ENCODE results near the gene PPP2R2B.

PPP2R2B gene

DNA sequence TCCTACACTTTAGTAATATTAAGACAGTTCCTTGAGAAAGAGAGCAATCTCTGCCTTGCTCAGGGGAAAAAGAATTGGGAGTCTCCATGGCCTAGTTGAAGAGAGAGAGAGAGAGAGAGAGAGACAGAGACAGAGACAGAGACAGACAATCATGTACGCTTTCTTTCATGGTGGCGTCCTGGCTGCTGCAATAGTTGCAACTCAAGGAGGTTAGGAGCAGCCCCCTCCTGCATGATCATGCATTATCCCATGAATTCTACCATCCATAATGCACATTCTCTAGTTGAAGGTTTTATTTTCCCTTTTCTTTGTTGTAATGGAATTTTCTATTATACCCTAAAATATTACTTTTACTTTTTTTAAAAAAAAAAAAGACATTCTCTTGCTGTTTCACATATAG, 50.7 kb downstream of the PPP2R2B start:
- DNase-seq (ENCODE audit: low read depth): no peak

DNA sequence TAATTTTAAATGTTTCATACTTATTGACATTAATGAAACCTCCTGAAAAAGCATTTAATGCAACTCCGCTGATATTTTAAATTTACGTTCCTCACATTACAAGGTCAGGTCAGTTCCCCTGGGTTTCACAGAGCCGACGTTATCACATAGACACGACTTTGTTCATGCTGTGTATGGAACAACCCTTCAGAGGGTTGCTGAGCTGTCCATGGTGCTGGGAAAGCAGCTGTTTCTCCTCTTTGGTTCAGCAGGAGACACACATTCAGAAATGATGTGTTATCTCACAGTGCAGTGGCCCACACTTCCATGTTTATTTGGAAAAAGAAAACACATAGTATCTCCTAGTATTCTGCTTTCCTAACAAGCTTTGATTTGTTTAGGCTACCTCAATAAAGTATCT, 53.5 kb downstream of the PPP2R2B start:
- no peak for DNase-seq (ENCODE audit: low read depth)

DNA sequence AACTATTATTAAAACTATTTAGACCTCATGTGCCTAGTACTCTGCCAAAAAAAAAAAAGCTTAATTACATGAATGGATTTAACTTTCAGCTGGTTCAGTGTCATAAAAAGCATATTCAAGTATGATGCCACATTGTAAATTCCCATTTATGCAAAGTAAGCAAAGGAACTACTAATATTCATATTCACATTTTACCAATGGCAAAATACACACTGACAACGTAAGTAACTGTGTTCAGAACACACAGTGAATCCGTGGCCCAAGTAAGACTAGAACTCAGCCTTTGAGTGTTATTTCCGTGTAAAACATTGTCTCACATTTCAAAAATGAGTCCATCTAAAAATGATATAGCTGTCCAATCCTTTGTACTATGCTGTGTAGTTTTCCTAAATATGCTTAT, 56.8 kb downstream of the PPP2R2B start:
- no peak for DNase-seq (ENCODE audit: low read depth)

DNA sequence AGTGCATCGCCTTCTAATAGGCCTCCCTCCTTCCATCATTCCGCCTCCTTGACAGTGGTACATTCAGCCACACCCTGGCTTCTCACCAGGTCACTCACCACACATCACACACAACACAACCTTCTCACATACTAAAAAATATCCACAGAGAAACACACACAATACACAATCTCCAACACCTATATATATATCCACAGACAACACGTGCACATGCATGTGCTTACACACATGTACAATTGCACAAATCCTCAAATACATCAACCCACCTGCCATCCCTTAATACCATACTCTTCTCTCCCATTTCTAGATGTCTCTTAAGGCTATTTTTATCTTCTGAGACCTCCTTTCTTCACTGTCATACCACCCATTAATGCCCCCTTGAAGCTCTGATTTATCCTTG, 57.6 kb downstream of the PPP2R2B start:
- no peak for DNase-seq (ENCODE audit: low read depth)

DNA sequence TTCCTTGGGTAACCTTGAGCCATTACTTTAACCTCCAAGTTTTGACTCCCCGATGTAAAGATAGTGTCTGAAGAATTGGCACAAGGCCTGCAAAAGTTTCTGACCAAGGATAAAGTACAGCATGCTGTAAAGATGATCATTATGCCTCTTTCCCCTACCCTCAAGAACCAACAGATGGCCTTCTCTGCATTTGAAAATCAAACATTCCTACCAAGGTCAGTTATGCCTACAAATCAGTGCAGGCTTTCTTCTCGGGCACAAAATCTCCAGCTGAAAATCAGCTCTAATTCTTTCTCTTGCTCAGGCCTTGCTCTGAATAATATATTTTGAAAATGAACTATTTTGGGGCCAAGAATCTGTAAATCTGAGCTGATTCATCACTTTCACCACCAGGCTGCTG, 59.7 kb downstream of the PPP2R2B start:
- no peak for DNase-seq (ENCODE audit: low read depth)

DNA sequence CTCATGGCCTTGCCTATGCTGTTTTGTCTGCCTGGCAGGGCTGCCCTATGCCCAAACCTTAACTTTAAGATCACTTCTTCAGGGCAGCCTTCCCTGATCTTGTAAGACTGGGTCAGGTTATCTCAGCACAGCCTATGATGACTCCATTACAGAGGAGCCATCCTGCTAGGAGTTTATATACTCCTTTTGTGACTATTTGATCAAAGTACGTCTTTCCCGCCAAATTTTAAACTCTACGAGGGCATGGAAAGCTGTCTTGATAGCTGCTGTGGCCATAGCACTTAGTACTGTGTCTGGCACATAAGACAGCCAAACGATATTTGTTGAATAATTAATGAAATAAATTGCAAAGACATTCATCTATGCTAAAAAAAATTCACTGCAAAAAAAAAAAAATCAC, 60.6 kb downstream of the PPP2R2B start:
- no peak for DNase-seq (ENCODE audit: low read depth)

DNA sequence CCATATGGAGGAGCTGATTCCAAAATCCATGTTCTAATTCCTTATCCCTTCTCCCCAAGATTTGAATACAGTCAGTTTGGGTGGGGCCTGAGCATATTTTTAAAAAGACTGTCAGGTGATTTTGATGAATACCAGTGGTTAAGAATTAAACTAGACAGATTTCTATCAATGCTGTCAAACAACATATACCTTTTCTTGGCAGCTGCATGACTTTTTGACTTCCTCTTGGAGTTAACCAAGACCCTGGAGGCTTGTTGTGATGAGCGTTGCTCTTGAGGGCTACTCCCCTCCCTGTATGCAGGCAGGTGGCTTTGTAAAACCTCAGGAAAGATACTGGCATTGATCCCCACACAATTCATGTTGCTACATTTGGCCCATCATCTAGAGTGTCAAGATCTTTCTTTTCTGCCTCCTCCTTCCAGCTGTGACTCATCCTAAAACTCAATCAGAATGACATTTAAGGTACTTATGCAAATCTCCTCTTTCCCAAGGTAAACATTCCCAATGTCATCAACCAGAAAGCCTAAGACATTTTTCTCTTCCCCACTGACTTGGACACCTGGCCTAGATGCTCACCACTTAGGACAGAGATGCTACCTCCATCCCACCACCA, 61.7 kb downstream of the PPP2R2B start:
- DNase-seq (ENCODE audit: low read depth): no peak

DNA sequence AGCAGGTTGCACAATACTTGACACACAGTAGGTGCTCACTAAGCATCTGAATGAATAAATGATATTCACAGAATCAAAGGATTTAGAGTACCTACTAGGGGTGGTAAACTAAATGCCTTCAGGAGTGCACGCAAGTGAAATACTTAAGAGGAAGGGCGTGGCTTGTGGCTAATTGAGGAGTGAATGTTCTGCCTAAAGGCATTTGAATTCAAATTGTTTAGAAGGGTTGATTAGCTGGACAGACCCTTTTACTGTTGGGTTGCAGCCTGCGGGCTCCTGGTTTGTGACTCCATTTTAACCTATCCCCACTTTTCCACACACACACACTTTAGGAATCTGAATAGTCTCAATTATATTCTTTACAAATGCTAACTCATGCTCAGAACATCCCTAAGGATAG, 63.1 kb downstream of the PPP2R2B start:
- no peak for DNase-seq (ENCODE audit: low read depth)

DNA sequence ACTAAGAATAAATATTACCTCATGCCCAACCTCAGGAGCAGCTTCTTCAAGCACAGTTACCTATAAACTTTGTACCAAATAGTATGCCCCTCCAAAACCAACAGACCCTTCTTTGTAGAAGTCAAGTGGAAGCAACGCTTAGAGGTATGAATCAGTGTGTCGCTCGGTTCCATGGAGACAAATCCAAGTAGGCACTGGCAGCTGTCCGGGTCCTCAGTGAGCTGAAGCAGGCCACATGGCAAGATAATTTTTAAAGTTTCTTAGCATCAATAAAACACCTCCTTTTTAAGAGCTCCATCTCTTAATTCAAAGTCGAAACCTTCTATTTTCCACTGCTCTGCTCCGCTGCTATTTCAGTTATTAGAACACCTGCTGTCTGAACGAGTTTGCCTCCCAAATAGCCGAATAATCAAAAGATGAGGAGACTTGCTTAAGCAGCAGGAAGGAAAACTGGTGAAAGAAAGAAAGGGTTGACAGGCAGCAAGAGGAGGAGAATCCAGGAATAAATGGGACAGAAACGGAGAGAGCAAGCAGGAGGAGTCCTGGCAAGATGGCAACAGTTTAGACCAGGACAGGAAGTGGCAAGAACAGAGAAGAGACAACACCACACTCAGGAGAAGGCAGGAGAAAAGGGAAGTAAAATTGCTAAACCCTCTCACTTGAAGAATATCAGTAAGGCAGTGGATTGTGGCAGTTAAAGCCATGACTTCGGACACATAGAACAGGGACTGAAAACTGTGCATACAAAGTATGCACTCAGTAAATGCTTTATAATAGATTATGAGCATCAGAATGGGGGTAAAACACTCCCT, 65.0 kb downstream of the PPP2R2B start:
- DNase-seq (ENCODE audit: low read depth): no peak

DNA sequence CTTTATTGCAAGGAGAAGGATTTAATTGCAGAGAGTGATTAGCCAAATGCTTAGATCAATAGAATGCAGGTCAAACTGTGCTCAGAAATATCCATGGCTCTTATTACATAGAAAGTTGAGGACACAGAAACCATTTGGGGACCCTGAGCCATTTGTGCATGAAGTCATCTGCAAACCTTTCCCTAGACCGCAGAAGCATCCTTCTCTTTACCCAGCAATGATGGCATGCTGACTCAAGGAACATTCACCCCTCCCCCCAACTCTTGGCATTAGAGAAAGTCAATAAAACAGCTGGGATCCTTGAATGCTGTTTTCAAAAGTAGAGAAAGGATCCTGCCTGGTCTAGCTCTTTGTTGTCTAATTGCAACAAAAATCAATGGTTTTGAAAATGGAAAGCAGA, 73.5 kb downstream of the PPP2R2B start:
- no peak for DNase-seq (ENCODE audit: low read depth)

DNA sequence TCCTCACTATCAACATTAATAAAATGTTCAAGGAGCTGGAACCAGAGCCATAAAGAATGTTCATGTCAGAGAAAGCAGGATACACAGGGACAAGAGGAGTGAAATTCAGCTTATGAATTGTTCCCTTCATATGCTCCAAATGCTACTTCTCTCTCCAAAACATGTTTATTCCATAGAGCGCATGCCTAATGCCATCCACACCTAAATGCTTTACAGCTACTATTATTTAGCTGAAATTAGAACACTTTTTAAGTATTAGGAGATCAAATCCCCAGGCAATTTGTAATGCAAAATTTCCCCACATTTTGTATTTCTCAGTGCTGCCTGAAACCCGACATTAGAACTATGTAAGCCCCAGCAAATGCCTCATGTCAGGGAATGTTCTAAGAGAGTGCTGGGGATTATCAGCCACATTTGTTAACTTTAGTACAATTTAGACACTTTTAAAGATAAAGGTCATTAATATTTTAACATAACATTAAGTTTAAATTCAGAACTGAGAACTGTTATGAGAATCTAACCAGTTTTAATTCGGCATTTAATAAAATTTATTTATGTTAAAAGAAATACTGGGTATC, 75.5 kb downstream of the PPP2R2B start:
- DNase-seq (ENCODE audit: low read depth): no peak

DNA sequence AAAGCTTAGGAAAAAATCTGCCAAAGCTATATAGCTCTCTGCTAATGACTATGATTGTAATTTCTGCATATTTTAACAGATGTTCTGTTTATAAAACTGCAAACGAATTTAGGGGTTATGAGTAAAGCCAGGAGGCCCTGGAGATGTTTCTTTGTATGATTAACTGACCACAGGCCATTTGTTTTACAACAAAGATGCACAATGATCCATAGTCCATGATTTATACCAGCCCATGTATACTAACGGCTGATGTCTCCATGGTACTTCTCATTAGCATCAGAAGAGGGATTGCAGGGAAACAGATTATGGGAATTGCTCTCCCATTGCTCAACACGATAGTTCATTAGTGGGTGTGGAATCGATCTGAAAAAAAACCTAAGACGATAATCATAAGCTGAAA, 78.9 kb downstream of the PPP2R2B start:
- no peak for DNase-seq (ENCODE audit: low read depth)

DNA sequence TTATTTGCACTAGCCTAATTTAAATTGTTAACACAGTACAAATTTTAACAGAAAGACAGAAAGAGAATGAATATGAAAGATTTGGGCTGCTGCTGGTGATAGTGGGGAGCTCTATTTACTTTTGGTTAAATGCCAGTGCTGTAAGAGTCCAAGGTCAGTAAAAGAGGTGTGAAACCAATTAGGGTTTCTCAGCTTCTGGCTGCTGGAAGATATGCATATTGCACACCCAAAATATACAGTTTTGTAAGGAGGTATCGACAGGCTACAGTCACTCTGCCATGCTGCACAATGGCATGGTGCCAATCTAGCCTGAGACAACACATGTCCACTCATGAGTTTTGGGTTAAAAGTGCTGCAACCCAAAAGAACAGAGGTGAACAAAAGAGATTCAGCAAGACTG, 79.3 kb downstream of the PPP2R2B start:
- DNase-seq (ENCODE audit: low read depth): no peak

DNA sequence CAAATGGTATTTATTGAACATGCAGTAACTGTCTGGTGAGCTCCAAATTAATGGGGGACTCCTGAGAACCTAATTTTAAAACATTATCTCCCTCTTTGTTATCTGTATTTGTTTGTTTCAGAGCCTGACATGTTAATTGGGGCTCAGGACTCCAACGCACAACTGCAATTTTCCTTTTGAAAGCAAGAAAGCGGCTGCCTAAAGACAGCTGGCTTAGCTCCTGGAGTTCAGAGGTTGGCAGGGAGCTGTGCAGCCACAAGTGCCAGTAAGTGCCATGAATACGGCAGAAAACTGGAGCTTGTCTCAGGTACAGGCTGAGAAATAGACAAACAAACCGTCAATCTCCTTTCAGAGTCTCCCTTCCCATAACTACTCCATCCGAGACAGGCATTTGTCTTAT, 80.9 kb downstream of the PPP2R2B start:
- no peak for DNase-seq (ENCODE audit: low read depth)

DNA sequence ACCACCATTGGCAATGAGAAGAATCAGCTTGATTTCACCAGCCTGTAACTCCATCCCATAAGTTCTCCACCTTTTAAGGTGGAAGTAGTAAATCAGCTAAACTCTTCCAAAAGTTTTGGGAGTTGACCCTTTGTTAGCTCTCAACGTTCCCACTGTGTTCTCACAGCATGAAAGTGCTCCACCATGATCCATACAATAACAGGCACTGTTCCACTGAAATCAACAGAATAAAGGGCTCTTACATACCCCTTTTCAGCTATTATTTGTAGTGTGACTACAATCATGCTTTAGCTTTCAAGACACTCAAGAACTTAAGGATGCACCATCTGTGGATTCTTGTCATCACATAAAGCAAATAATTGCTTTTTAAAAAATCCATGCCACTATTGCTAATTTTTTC, 81.6 kb downstream of the PPP2R2B start:
- no peak for DNase-seq (ENCODE audit: low read depth)

DNA sequence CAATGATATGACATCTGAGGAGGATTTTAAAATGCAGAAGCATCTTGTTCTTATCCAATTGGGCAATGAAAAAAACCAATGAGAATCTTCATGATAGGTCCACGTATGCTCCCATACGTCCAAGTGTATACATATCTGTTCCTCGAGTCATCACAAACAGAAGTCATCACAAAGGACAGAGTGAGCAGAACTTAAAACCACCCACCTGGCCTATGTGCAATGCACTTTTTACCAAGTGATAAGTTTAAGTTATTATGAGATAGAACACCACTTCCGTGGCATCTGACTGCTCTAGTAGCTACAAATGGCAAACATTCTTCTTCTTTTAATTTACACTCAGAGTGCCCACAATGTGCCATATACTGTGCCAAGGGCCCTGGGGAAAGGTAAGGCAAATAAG, 82.4 kb downstream of the PPP2R2B start:
- DNase-seq (ENCODE audit: low read depth): no peak

DNA sequence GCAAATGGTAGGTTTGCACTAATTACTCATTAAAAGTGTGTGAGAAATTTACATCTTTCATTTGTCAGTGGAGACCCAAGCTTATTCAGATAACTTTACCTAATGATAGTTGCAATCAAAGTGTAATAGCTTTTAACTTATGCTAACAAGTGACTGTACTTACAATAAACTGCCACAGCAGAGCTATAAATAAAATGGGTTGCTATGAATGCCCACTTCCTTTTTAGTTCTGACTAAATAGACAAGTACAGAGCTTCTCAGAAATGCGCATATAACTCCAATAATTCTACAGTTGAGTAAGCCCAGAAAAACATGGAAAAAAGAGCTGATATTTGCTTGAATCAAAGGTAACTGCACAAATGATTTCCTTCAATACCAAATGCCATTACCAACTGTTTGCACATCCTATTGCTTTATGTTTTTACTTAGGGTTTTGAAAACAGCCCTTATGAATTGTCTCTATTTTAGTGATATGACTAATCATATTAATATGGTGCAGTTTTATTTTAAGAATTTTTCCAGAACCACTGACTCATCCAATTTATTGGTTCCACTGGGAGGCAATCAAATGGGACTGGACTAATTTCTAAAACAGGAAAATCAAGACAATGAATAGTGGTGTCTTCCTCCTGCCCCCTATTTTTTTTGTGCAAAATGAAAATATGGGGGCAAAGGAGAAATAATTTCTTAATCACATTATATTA, 84.1 kb downstream of the PPP2R2B start:
- DNase-seq (ENCODE audit: low read depth): no peak

DNA sequence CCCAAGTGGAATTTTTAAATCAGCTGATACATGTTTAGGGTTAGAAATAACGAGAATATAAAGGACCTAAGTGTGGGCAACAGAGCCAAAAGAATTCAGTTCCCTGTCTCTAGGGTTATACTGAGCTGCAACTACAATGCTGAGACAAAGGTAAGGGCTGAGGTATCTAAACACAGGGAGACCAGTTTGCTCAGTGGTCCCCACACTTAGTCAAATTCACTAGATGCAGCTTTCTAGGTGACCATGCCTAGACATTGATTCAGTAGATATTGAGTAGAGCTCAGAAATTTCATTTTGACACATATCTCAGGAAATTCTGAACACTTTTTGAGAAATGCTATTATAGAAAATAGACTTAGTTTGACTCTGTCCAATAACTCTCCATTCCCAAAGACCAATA, 84.8 kb downstream of the PPP2R2B start:
- DNase-seq (ENCODE audit: low read depth): no peak

DNA sequence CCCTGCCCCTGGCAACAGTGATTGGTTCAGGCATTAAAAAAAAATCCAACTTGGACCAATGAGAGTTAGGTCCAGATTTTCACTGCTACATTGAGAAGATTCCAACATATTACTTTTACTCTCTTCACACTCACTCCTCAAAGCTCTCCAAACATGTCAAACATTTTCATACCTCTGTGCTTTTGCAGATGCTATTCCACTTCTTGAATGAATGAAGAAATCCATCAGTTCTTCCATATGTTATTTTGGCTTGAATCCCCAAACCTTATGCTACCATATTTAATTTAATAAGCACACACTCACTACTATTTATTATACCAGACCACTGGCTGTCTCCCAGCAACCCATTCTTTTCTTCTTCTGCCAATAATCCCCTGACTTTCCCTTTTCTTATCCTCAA, 87.1 kb downstream of the PPP2R2B start:
- DNase-seq (ENCODE audit: low read depth): no peak

DNA sequence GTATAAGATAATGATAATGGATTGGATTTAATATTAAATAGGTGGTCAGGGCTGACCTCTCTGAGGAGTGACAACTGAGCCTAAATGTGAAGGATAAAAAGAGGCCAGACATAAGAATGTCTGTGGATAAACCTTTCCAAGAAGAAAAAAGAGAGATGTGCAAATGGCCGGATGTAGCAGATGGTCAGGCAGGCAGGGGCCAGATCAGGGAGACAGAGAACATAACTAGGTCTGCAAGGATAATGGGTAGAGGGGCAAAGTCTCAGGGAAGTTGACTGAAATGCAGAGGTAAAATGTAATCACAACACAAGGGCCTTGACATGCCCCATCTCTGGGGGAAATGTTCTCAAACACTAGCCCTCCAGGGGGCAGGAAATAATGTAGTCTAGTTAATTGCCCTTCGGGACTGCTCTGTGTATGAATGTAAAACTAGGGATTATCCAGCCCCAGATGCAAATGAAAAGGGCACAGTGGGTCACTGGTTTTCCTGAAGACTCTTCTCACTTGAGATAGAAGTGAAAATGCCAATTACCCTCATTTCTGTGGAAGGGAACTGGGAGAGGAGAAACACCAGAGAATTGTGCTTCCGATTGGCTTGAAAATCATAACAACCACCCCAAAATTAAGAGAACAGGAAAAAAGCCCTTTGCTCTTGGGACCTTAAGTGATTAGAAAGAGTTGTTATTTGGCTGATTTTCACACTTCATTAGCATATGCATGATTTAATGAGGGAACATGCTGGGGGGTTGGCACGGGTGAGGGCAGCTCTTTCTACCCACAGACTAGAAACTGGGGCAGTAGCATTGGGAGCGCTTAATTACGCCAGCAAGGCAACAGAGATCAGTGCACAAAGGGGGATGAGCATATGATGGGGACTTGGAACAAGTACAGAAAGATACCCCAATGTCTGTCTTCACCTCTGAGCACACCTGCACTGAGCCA, 88.6 kb downstream of the PPP2R2B start:
- no peak for DNase-seq (ENCODE audit: low read depth)

DNA sequence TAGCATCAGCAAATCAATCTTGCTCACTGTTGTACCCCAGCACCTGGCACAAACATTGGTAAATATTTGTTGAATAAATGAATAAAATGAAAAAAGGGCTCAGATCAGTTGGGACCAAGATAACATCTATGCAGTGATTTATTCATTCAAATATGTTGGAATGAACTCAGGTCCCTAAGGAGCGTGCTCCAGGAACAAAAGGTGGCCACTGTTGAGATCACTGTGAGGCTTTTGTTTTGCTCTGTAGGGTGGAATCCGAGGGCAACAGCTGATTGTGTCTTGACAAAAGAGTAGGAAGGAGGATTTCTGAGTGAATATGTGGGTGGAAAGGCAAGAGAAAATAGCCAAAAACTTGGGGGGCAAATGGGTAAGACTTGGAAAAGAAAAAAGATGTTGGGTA, 89.7 kb downstream of the PPP2R2B start:
- no peak for DNase-seq (ENCODE audit: low read depth)

DNA sequence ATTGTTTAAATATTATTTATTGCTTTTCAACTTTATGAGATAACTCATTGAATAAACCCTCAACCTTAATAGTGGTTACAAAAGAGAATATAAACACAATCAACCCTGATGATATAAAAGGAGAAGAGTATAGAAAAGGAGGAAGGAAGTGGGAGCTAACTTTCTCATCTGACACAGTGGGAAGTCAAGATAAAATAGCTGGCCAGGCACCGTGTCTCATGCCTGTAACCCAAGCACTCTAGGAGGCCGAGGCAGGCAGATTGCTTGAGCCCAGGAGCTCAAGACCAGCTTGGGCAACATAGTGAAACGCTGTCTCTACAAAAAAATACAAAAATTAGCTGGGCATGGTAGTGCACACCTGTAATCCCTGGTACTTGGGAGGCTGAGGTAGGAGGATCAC, 93.5 kb downstream of the PPP2R2B start:
- DNase-seq (ENCODE audit: low read depth): no peak
